GM08714 (cell line): ENCODE measurements around the gene NUP210.

Experiments
- H3K4me3 ChIP-seq: fragments of 200-500 bp; sonication (Bioruptor generic); 2 replicates; pipeline ENCODE4 v1.5.1; 2014; ENCODE audit warnings: mild to moderate bottlenecking, low read length, inconsistent platforms
- ZNF274 ChIP-seq: IDR thresholded peaks from 2 replicates; pipeline ENCODE4 v1.6.1; 2012; ENCODE audit warnings: mild to moderate bottlenecking, low read depth, low read length

The NUP210 gene

DNA sequence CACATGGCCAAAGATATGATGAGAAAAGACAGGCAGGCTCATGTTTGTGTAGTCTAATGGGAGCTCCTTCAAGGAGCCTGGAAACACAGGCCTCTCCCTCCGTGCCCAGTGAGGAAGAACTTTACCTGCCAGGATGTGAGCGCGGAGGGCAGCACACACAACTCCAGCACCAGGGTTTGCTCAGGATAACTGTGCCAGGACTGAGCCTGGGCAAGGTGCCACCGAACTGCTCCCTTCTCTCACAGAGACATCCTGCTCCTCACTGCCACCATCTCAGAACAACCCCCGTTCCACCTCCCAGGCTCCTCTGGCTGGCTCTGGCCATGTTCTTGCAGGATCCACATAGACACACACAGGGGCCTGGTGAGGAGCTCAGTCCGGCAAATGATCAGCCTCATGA lies 87.4 kb downstream of the NUP210 start:
- no peak overlapping the region for H3K4me3 ChIP-seq
- no peak for TF ChIP-seq ZNF274

DNA sequence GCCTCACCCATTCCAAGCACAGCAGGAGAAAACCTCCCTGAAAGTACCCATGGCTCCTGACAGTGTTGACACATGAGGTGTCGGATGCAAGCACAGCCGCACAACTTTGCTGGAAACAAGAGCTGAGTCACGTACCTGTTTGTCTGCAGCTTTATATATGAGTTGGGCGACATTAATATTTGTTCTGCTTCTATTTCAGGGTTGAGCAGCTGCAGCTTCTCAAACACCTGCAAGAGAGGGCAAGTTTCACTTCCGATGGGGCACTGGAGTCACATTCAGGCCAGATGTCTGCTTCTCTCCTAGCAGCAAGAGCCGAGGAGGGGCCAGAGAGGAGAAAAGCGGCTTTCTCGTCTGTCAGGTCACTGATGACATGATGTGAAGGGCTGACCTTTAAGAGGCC lies 88.0 kb downstream of the NUP210 start:
- no peak for TF ChIP-seq ZNF274
- no peak overlapping the region; the same call in 1 of the 2 replicates for H3K4me3 ChIP-seq

- no peak overlapping the region for H3K4me3 ChIP-seq
- no peak for TF ChIP-seq ZNF274
Observed at GRCh38 chr3:13329746-13330145, 90.4 kb downstream of the NUP210 start.

DNA sequence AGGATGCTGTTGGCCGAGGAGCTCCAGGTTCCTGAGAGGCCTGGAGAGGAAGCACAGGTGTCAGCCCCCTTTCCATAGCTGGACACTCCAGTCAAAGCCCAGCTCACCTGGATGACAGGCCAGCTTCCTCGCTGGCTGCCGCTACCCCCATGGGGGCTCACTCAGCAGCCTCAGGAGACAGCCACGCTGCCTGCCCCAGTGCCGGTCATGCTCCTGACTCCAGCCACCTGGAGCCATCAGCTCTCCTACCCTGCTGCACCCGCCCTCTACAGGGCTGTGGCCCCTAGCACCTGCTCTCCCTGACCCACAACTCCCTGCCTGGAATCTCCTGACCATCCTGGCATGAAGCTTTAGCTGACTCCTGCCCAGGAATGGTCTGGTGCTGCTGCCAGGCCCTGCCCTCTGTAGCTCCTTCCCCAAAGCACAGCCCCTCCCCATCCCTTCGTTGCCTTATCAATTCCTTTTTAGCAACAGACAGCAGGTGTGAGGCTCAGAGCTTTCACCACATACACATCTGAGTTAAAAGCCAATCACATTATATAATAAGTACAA lies 94.2 kb downstream of the NUP210 start:
- no peak for TF ChIP-seq ZNF274
- no peak overlapping the region for H3K4me3 ChIP-seq

- no peak for TF ChIP-seq ZNF274
- H3K4me3 ChIP-seq: no peak overlapping the region
Observed at GRCh38 chr3:13324835-13325501, 95.2 kb downstream of the NUP210 start.

GRCh38 chr3:13323822-13324221 lies 96.3 kb downstream of the NUP210 start:
- TF ChIP-seq ZNF274: no peak
- no peak overlapping the region for H3K4me3 ChIP-seq

DNA sequence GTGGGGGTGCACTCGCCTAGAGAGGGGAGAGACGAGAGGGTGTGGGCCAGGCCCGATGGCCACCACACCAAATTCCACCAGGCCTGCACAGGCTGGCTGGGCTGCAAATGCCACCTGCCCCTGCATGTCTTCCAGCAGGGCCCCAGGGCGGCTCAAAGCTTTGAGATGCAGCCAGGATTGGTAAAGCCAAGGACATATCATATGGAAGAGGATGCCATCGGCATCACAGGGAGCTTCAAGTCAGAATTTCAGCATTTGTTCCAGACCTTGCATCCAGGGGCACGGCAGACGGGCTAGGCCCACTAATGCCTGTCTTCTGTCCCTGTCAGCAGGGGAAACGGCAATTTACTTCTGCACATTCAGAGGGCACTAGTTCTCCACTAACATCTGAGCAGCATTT lies 97.8 kb downstream of the NUP210 start:
- no peak for TF ChIP-seq ZNF274
- H3K4me3 ChIP-seq: no peak overlapping the region

GRCh38 chr3:13319564-13320220 lies 100.4 kb downstream of the NUP210 start:
- TF ChIP-seq ZNF274: no peak
- no peak overlapping the region for H3K4me3 ChIP-seq

GRCh38 chr3:13318626-13319470 lies 101.3 kb downstream of the NUP210 start:
- no peak for TF ChIP-seq ZNF274
- no peak overlapping the region for H3K4me3 ChIP-seq

GRCh38 chr3:13317596-13318320 lies 102.4 kb downstream of the NUP210 start:
- no peak for TF ChIP-seq ZNF274

GRCh38 chr3:13316603-13317002 lies 103.5 kb downstream of the NUP210 start:
- H3K4me3 ChIP-seq: no peak overlapping the region
- no peak for TF ChIP-seq ZNF274

More at GRCh38 chr3:13317596-13318320, 102.4 kb downstream of the NUP210 start:
- no peak overlapping the region for H3K4me3 ChIP-seq

GRCh38 chr3:13314877-13315276 lies 105.2 kb downstream of the NUP210 start:
- no peak overlapping the region for H3K4me3 ChIP-seq
- TF ChIP-seq ZNF274: no peak

DNA sequence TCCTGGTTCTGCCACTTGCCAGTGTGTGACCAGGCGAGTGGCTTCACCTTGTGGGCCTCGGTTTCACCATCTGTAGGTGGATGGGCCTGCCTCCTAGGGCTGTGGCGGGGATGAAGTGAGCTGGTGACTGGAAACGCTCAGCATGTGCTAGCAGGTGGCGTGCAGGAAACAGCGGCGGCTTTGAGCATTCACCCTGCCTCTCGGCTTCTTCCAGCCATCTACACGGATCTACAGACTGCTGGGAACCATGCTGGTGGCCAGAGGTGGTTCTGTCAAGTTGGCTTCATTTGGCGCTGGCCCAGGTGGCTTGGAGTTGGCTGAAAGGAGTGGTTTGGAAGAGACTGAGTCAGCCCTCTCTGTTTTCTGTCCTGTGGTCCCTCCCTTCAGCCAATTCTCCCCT lies 106.3 kb downstream of the NUP210 start:
- H3K4me3 ChIP-seq: no peak overlapping the region
- TF ChIP-seq ZNF274: no peak

DNA sequence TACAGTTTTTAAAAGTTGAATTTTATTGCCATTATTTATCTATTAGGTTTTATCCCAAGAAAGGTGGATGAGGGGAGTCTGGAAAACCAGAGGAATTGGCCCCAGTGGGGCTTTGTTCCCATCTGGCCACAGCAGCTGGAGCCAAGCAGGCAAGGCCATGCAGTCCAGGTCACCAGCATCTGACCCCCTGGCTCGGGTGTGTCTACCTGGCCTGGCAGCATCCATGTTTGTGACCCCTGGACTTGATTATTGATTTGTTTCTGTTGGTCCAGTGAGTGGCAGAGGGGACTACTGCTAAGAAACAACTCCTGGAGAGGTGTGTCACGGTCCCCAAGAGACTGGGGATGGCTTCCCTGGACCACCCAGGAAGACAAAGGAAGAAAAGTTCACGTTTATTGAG lies 111.1 kb downstream of the NUP210 start:
- no peak for TF ChIP-seq ZNF274
- no peak overlapping the region for H3K4me3 ChIP-seq
